HEK293 (cell line): ENCODE measurements around the gene NTSR1.

ENCODE experiments used
- ZSCAN16 ChIP-seq: fragments of 450-650 bp; formaldehyde crosslinking; IDR thresholded peaks from 2 replicates; pipeline ENCODE4 v1.5.1; 2016; ENCODE audit warnings: missing biosample characterization, missing genetic modification characterization
- TF ChIP-seq, protein P1 (sequence below): fragments of 450-650 bp; formaldehyde crosslinking; IDR thresholded peaks from 2 replicates; pipeline ENCODE4 v1.5.1; 2016; ENCODE audit warnings: missing biosample characterization, missing genetic modification characterization

DNA sequence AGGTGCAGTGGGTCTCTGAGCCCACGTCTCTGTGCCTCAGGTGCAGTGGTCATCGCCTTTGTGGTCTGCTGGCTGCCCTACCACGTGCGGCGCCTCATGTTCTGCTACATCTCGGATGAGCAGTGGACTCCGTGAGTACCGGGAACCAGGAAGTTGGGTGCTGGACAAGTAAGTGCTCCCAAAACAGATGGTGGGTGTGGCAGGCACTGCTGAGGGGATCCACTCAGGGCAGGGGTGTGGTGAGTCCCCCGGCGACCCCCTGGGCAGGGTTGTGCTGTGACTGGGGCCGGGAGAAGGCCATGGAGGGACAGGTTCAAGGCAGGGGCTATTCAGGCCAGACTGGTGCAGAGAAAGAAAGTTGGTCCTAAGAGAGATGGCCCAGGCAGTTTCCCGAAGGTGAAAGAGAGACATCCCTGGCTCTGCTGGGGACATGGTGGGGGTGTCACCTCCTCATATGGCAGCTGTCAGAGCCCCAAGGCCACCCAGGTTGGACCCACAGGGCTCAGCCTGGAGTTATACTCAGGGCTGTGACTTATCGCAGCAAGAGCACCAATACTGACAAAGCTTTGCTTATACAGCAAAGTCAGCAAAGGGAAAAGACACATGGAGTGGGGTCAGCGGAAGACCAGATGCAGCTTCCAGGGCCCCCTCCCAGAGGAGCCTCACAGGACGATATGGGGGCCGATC lies 49.7 kb downstream of the NTSR1 start:
- TF ChIP-seq, protein P1, sequence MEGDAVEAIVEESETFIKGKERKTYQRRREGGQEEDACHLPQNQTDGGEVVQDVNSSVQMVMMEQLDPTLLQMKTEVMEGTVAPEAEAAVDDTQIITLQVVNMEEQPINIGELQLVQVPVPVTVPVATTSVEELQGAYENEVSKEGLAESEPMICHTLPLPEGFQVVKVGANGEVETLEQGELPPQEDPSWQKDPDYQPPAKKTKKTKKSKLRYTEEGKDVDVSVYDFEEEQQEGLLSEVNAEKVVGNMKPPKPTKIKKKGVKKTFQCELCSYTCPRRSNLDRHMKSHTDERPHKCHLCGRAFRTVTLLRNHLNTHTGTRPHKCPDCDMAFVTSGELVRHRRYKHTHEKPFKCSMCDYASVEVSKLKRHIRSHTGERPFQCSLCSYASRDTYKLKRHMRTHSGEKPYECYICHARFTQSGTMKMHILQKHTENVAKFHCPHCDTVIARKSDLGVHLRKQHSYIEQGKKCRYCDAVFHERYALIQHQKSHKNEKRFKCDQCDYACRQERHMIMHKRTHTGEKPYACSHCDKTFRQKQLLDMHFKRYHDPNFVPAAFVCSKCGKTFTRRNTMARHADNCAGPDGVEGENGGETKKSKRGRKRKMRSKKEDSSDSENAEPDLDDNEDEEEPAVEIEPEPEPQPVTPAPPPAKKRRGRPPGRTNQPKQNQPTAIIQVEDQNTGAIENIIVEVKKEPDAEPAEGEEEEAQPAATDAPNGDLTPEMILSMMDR, result no peak
- no peak for TF ChIP-seq ZSCAN16 (tag by site-specific recombination)
